Transverse colon (tissue), 4 donors: ENCODE measurements around the gene ALDH1A2. TPM values are rescaled to one million over a fixed set of nuclear protein-coding genes. Genes with fewer than 3 reads are reported as not detected.

ENCODE experiments used
- DNase-seq: peaks from one replicate; pipeline ENCODE4 v3.0.0-alpha.2; 2019
- H3K27ac ChIP-seq, 4 donors: fragments of 200-600 bp; sonication (generic); 2 replicates each; pipeline ENCODE4 v1.5.1; 2016 to 2018; ENCODE audit warnings: inconsistent platforms in 4 of 4
- H3K27me3 ChIP-seq: fragments of 200-600 bp; sonication (generic); 2 replicates; pipeline ENCODE4 v1.5.1; 2017; ENCODE audit warnings: inconsistent platforms
- H3K36me3 ChIP-seq, 4 donors: fragments of 200-600 bp; sonication (generic); 2 replicates each; pipeline ENCODE4 v1.5.1; 2017 to 2019; ENCODE audit warnings: inconsistent platforms in 4 of 4
- H3K4me1 ChIP-seq, 4 donors: fragments of 200-600 bp; sonication (generic); 2 replicates each; pipeline ENCODE4 v1.5.1; 2017 to 2020; ENCODE audit warnings: inconsistent platforms in 4 of 4
- H3K4me3 ChIP-seq, 4 donors: fragments of 200-600 bp; sonication (generic); 1 replicate in 1 of 4; 2 replicates in 3 of 4; pipeline versions ENCODE4 v1.5.1 to v1.6.1; 2017 to 2019; ENCODE audit warnings: inconsistent platforms in 4 of 4
- H3K9me3 ChIP-seq, 2 donors: fragments of 200-600 bp; sonication (generic); 2 replicates each; pipeline ENCODE4 v1.5.1; 2017 to 2019; ENCODE audit warnings: inconsistent platforms in 2 of 2
- EP300 ChIP-seq: sonication (generic); formaldehyde crosslinking; IDR thresholded peaks from one replicate; pipeline ENCODE4 v1.6.1; 2017; ENCODE audit warnings: antibody characterized with exemption, low read depth
- POLR2A ChIP-seq: fragments of 450-650 bp; IDR thresholded peaks from one replicate; pipeline ENCODE4 v1.6.1; 2016; ENCODE audit warnings: antibody characterized with exemption, mild to moderate bottlenecking, moderate library complexity
- POLR2AphosphoS5 ChIP-seq, 3 donors: sonication (generic); formaldehyde crosslinking; IDR thresholded peaks; one replicate each; pipeline ENCODE4 v1.6.1; 2016; ENCODE audit warnings: antibody characterized with exemption in 3 of 3
- WGBS, 2 donors: methylation state at CpG; one replicate each; pipeline ENCODE4 v1.1.5; 2018; ENCODE audit warnings: low coverage in 1 of 2; 5-methylcytosine and 5-hydroxymethylcytosine counted together
- in situ Hi-C, 4 donors: fragments of 200-750 bp; cut with MboI; loops; one replicate each; pipeline versions ENCODE4 v1.15.0 to v1.15.1; 2017; ENCODE audit warnings: low sequenced_read_pairs in 3 of 4, low pct_ligation_motif_present in 1 of 4, low pct_unique_long_range_greater_than_20kb in 1 of 4
- intact Hi-C: fragments of 100-400 bp; cut with DNase I; formaldehyde crosslinking; loops from one replicate; pipeline ENCODE4 v1.15.1; 2023; ENCODE audit warnings: low total_unique reads
- total RNA-seq, 4 donors: library from RNA; depleted of rRNA; stranded (reverse); fragments of >200 nt; gene quantifications; one replicate each; pipeline ENCODE4 v1.1.0, GENCODE V29; 2016
- TF ChIP-seq, protein P1 (sequence below), 5 experiments: fragments of 200-600 bp in 3 of 5; fragments of 450-650 bp in 2 of 5; sonication (generic) in 3 of 5; IDR thresholded peaks; 1 replicate in 2 of 5; 2 replicates in 3 of 5; pipeline ENCODE4 v1.5.1; 2016 to 2017; ENCODE audit warnings: antibody characterized with exemption in 5 of 5, inconsistent platforms in 3 of 5, mild to moderate bottlenecking in 2 of 5, moderate library complexity in 1 of 5

The ALDH1A2 gene
- total RNA-seq, 4 donors from 2014 or later, result 0.68 to 4.9 (median 1.7) TPM; not detected in 1

DNA sequence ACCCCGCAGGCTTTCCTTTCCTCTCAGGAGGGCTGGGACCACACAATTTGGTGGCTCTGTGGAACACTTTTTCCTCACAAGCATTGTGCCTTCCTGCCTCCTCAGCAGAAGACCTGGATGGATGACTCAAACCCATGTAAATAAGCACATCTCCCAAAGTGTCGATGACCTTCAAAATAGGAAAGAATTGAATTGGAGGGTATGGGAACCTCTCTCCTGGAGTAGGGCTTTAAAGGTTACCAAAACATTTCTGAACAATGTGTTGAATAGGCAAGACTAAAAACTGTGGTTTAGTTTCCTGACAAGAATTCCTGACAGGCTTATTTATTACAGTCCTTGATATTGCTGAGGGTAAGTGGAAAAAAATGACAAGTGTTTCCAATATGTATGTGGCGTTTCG, 118.2 kb downstream of the ALDH1A2 start:
- Histone ChIP-seq H3K9me3 (no peaks in the 10 kb centered on the region), H3K27ac (no peak overlapping the region), H3K4me3 (no peak overlapping the region), H3K4me1 (no peaks in the 10 kb centered on the region), H3K36me3 (no peaks in the 10 kb centered on the region), H3K27me3 (peaks cover under 1% of the 10 kb centered on the region)
- intact Hi-C loops (no loop called here), in situ Hi-C loops (no loop called here)
- 76 to 88% methylated on average over 4 of the region's 4 CpGs for WGBS, 2 donors
- TF ChIP-seq, protein P1, sequence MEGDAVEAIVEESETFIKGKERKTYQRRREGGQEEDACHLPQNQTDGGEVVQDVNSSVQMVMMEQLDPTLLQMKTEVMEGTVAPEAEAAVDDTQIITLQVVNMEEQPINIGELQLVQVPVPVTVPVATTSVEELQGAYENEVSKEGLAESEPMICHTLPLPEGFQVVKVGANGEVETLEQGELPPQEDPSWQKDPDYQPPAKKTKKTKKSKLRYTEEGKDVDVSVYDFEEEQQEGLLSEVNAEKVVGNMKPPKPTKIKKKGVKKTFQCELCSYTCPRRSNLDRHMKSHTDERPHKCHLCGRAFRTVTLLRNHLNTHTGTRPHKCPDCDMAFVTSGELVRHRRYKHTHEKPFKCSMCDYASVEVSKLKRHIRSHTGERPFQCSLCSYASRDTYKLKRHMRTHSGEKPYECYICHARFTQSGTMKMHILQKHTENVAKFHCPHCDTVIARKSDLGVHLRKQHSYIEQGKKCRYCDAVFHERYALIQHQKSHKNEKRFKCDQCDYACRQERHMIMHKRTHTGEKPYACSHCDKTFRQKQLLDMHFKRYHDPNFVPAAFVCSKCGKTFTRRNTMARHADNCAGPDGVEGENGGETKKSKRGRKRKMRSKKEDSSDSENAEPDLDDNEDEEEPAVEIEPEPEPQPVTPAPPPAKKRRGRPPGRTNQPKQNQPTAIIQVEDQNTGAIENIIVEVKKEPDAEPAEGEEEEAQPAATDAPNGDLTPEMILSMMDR (IDR thresholded peaks at IDR 0.05), result no peak
- no peak for TF ChIP-seq EP300
- TF ChIP-seq POLR2A, result no peak
- TF ChIP-seq POLR2AphosphoS5 (IDR thresholded peaks at IDR 0.05), result no peak
- no peak for DNase-seq

DNA sequence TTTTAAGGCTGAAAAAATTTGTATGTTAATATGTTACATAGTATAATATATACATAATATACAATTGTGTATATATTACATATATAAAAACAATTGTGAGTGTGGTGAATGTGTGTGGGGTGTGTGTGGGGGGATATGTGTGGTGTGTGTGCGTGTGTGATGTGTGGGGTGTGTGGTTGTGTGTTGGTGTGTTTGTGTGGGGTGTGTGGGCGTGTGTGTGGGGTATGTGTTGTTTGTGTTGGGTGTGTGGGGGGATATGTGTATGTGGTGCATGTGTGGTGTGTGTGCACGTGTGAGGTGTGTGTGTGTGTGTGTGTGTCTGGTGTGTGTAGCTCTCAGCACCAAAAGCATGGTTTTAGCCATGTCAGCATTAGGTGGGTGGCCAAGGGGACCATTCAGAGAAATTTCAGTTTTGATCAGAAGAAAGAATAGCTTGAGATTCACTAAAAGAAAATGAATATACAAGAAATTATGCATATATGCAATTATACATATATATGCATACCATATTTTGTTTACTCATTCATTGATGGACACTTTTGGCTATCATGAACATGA, 118.9 kb downstream of the ALDH1A2 start:
- no peak for DNase-seq
- H3K4me3 ChIP-seq, result no peak overlapping the region
- H3K9me3 ChIP-seq, result no peaks in the 10 kb centered on the region
- H3K36me3 ChIP-seq, result no peaks in the 10 kb centered on the region
- in situ Hi-C loops, result no loop called here
- intact Hi-C loops, result no loop called here
- WGBS, 2 donors, result 73 to 81% methylated on average over 3 of the region's 3 CpGs
- peaks cover 2% of the 10 kb centered on the region for H3K27me3 ChIP-seq
- no peak overlapping the region for H3K27ac ChIP-seq
- TF ChIP-seq POLR2A (no peak), EP300 (no peak), POLR2AphosphoS5 (IDR thresholded peaks at IDR 0.05) (no peak)
- TF ChIP-seq, protein P1 (IDR thresholded peaks at IDR 0.05), result no peak
- no peaks in the 10 kb centered on the region for H3K4me1 ChIP-seq

DNA sequence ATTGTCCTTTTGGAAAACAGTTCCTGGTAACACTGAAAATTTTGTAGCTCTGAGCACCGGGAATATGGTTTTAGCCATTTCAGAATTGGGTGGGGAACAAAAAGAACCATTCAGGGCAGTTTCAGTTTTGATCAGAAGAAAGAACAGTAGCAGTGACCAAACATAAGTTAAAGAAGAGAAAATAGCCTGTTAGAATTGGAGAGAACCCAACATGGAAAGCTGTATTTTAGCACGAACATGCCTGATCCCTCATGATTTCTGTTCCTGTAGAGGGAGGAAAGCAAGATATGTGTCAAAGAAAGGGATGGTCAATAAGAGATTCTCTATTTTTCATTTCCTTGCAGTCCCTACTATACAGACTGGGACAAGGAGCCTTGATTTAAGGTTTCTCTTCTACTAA, 119.9 kb downstream of the ALDH1A2 start:
- no peaks in the 10 kb centered on the region for H3K9me3 ChIP-seq
- 76 to 80% methylated on average over 2 of the region's 2 CpGs for WGBS, 2 donors
- intact Hi-C loops (no loop called here), in situ Hi-C loops (no loop called here)
- H3K27ac ChIP-seq, result no peak overlapping the region
- peaks cover 2% of the 10 kb centered on the region for H3K27me3 ChIP-seq
- DNase-seq, result no peak
- H3K4me3 ChIP-seq, result no peak overlapping the region
- no peaks in the 10 kb centered on the region for H3K4me1 ChIP-seq
- TF ChIP-seq POLR2A, result no peak
- TF ChIP-seq POLR2AphosphoS5 (IDR thresholded peaks at IDR 0.05), result no peak
- H3K36me3 ChIP-seq, result no peaks in the 10 kb centered on the region

DNA sequence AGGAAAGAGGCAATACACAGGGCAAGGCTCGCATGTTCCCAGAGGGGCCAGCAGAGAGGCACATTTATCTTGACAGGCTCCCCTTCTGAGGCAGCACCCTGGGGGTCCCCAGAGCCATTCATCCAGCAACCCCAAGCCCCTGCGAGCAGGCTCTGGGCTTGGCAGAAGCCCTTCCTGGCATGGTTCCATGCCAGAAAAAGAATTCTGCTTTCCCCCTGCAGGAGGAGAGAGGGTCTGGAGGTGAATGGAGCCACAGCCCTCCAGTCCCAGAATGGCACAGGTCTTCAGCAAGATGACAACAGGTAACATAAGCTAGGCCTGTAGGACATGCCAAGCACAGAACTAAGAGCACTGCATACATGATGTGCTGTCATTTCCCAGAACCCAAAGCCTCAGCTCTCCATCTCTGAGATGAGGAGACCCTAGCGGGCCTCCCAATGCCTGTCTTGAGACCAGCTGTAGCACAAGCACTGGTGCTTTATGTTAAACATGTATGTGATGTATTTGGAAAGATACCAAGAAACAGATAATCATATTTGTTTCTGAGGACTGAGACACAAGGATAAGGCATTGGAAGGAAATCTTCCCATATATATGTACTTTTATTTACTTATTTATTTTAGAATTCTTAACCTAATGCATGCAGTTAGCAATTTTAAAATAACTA, 121.6 kb downstream of the ALDH1A2 start:
- Histone ChIP-seq H3K4me3 (no peak overlapping the region), H3K9me3 (no peaks in the 10 kb centered on the region), H3K27ac (no peak overlapping the region), H3K27me3 (peaks cover 2% of the 10 kb centered on the region), H3K4me1 (no peaks in the 10 kb centered on the region), H3K36me3 (no peaks in the 10 kb centered on the region)
- intact Hi-C loops, result no loop called here
- in situ Hi-C loops, result no loop called here
- TF ChIP-seq POLR2AphosphoS5 (IDR thresholded peaks at IDR 0.05), result no peak
- TF ChIP-seq, protein P1 (IDR thresholded peaks at IDR 0.05), result no peak
- no peak for TF ChIP-seq EP300
- no peak for TF ChIP-seq POLR2A
- WGBS, 2 donors, result 71 to 75% methylated on average over 1 to 3 of the region's 3 CpGs
- DNase-seq, result no peak

DNA sequence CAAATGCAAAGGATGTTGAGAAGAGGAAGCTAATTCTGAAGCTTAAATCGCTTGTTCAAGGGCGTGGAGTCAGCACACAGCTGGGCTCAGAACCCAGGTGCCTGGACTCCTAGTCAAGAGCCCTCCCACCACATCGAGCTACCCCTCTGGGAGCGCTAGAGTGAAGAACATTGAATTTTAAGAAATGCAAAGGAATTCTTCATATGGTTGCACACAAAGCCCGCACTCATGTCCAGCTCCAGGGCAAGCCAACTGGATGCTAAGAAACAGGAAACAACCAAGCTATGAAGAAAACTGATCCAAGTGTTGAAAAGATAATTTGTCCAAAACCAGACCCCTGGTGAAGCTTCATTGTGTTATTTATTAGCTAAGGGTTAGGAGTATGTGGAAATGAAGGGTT, 122.3 kb downstream of the ALDH1A2 start:
- in situ Hi-C loops (no loop called here), intact Hi-C loops (no loop called here)
- Histone ChIP-seq H3K36me3 (no peaks in the 10 kb centered on the region), H3K27ac (no peak overlapping the region), H3K4me3 (no peak overlapping the region), H3K9me3 (no peaks in the 10 kb centered on the region), H3K27me3 (peaks cover 2% of the 10 kb centered on the region), H3K4me1 (no peaks in the 10 kb centered on the region)
- 92% methylated on average over 5 of the region's 5 CpGs; no CpG with 5 or more reads in 1 of the 2 donors for WGBS, 2 donors
- no peak for DNase-seq
- TF ChIP-seq EP300 (no peak), POLR2AphosphoS5 (IDR thresholded peaks at IDR 0.05) (no peak), POLR2A (no peak)
- TF ChIP-seq, protein P1 (IDR thresholded peaks at IDR 0.05), result no peak
